HL-60 (cell line): ENCODE data around the gene TACC2.
"Not testable (repeated sequence)": the region's sequence is repeated elsewhere in the genome, so short reads cannot be mapped to it uniquely, and the experiment has no call there.

Experiments
- DNase-seq, 2 experiments: peaks; one replicate each; pipeline ENCODE4 v3.0.0-alpha.2; 2010 to 2020; ENCODE audit warnings: low read depth in 1 of 2, low spot score in 1 of 2
- H3K27ac ChIP-seq: fragments of 250-450 bp; sonication (Bioruptor Pico); replicated peaks from 2 replicates; pipeline ENCODE4 v1.5.1; 2020; ENCODE audit warnings: mild to moderate bottlenecking, moderate library complexity
- H3K27me3 ChIP-seq: fragments of 250-450 bp; sonication (Bioruptor Pico); 2 replicates; pipeline ENCODE4 v1.5.1; 2021; ENCODE audit warnings: mild to moderate bottlenecking, moderate library complexity; ENCODE audit not compliant: insufficient read depth, poor library complexity, severe bottlenecking
- H3K4me3 ChIP-seq: replicated peaks from 2 replicates; pipeline ENCODE4 v1.5.1; 2011; ENCODE audit warnings: mild to moderate bottlenecking, control low read depth, low read length; ENCODE audit not compliant: insufficient read depth
- CTCF ChIP-seq: IDR thresholded peaks from one replicate; pipeline ENCODE4 v1.5.1; 2011; ENCODE audit warnings: low read length, control low read depth, inconsistent platforms; ENCODE audit not compliant: insufficient read depth
- GABPA ChIP-seq: IDR thresholded peaks from 2 replicates; pipeline ENCODE4 v1.6.1; 2012; ENCODE audit warnings: low read depth
- POLR2AphosphoS5 ChIP-seq: IDR thresholded peaks from 2 replicates; pipeline ENCODE4 v1.6.1; 2012; ENCODE audit warnings: low read depth
- REST ChIP-seq: IDR thresholded peaks from 2 replicates; pipeline ENCODE4 v1.6.1; 2012; ENCODE audit warnings: low read depth; ENCODE audit not compliant: insufficient replicate concordance
- SPI1 ChIP-seq: IDR thresholded peaks from 2 replicates; pipeline ENCODE4 v1.6.1; 2012; ENCODE audit warnings: low read depth, mild to moderate bottlenecking, borderline replicate concordance

Gene TACC2

GRCh38 chr10:121961456-121961855, 27.5 kb upstream of the TACC2 start:
- no peak overlapping the region for H3K27ac ChIP-seq
- H3K27me3 ChIP-seq = no peaks in the 10 kb centered on the region
- no peak overlapping the region for H3K4me3 ChIP-seq
- DNase-seq = no peak
- no peak for TF ChIP-seq SPI1
- TF ChIP-seq CTCF = no peak
- no peak for TF ChIP-seq GABPA
- TF ChIP-seq POLR2AphosphoS5 = no peak
- TF ChIP-seq REST = no peak

DNA sequence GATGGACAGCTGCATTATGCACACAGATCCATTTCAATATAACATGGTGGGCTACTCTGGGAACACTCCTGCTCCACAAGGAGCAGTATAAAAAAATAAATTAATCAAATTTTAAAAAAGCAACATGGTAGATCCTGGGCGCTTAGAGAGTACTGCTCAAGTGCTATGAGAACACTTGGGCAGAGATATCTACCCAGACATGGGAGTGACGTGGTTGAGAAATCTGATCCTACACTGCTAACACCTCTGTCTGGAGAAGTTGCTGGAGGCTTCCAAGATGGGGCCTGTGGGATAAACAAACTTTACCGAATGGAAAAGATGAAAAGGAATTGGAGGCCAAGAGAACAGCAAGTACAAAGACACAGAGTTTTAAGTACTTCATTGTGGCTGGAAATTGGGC, 23.0 kb upstream of the TACC2 start:
- Histone ChIP-seq H3K27me3 (no peaks in the 10 kb centered on the region), H3K27ac (no peak overlapping the region), H3K4me3 (no peak overlapping the region)
- TF ChIP-seq SPI1 (no peak), GABPA (no peak), REST (no peak), POLR2AphosphoS5 (no peak), CTCF (no peak)
- no peak for DNase-seq

DNA sequence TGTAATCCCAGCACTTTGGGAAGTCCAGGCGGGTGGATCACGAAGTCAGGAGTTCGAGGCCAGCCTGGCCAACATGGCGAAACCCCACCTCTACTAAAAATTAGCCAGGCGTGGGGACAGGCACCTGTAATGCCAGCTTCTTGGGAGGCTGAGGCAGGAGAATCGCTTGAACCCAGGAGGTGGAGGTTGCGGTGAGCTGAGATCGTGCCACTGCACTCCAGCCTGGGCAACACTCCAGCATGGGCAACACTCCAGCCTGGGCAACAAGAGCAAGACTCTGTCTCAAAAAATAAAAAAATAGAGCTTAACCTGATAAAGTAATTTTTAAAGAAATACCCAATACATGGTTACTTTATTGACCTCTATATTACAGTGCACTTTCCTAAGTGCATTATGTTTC, 19.9 kb upstream of the TACC2 start:
- H3K27me3 ChIP-seq, H3K27ac ChIP-seq, H3K4me3 ChIP-seq, DNase-seq: not testable (repeated sequence)

- Histone ChIP-seq H3K27ac (peak overlapping the region; percentile 78), H3K27me3 (no peaks in the 10 kb centered on the region), H3K4me3 (peak overlapping the region; percentile 83)
- peak in 1 of 2 experiments; percentile 2 for DNase-seq
- TF ChIP-seq GABPA (no peak), CTCF (no peak), SPI1 (no peak), REST (no peak), POLR2AphosphoS5 (no peak)
Measured at GRCh38 chr10:121974019-121974534, 14.9 kb upstream of the TACC2 start.
